ENCODE measurements around the gene HKDC1. TPM values are rescaled to one million over a fixed set of nuclear protein-coding genes. Genes with fewer than 3 reads are reported as not detected.
A peak's percentile ranks its signal among the peaks of the same experiment; 100 is the strongest.
"Not testable (repeated sequence)": the region's sequence is repeated elsewhere in the genome, so short reads cannot be mapped to it uniquely, and the experiment has no call there.

HKDC1 gene, protein sequence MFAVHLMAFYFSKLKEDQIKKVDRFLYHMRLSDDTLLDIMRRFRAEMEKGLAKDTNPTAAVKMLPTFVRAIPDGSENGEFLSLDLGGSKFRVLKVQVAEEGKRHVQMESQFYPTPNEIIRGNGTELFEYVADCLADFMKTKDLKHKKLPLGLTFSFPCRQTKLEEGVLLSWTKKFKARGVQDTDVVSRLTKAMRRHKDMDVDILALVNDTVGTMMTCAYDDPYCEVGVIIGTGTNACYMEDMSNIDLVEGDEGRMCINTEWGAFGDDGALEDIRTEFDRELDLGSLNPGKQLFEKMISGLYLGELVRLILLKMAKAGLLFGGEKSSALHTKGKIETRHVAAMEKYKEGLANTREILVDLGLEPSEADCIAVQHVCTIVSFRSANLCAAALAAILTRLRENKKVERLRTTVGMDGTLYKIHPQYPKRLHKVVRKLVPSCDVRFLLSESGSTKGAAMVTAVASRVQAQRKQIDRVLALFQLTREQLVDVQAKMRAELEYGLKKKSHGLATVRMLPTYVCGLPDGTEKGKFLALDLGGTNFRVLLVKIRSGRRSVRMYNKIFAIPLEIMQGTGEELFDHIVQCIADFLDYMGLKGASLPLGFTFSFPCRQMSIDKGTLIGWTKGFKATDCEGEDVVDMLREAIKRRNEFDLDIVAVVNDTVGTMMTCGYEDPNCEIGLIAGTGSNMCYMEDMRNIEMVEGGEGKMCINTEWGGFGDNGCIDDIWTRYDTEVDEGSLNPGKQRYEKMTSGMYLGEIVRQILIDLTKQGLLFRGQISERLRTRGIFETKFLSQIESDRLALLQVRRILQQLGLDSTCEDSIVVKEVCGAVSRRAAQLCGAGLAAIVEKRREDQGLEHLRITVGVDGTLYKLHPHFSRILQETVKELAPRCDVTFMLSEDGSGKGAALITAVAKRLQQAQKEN
- not detected in 2 replicates for total RNA-seq (2014; rRNA removed; shearing (Covaris generic); ENCODE audit: low replicate concordance)

GRCh38 chr10:69220041-69220451 is at the start of gene HKDC1:
TSS of gene HKDC1 (plus strand) at chr10:69220332. CDS start at chr10:69220436, 104 bp downstream.
- no peak within 1 kb of the TSS for H3K27ac ChIP-seq (ENCODE audit: low read length)
- H3K4me3 ChIP-seq (ENCODE audit: low read length) = no peak within 1 kb of the TSS
- no peak within 1 kb of the TSS for H2AFZ ChIP-seq (ENCODE audit: low read length)
- H3K4me1 ChIP-seq (ENCODE audit: low read length) = peaks cover 13% of the 10 kb centered on the region
- H3K4me2 ChIP-seq (ENCODE audit: low read depth, low read length, poor library complexity, severe bottlenecking) = no peak within 1 kb of the TSS
- no peaks in the 10 kb centered on the region for H3K9me3 ChIP-seq (ENCODE audit: low read length)
- no peak for DNase-seq
- no peaks in the 10 kb centered on the region for H3K36me3 ChIP-seq (ENCODE audit: insufficient read depth, low read length)
- H3K9ac ChIP-seq (ENCODE audit: low read length) = no peak within 1 kb of the TSS
- H3K27me3 ChIP-seq (ENCODE audit: low read length) = no peaks in the 10 kb centered on the region
- H3K79me2 ChIP-seq (ENCODE audit: low read length) = no peaks in the 10 kb centered on the region
- no peaks in the 10 kb centered on the region for H3K9me2 ChIP-seq (replicated peaks; ENCODE audit: insufficient read depth, low read length)
- no peaks in the 10 kb centered on the region for H4K20me1 ChIP-seq (ENCODE audit: insufficient read depth, low read depth, low read length)

- H3K27me3 ChIP-seq (ENCODE audit: low read length) = no peaks in the 10 kb centered on the region
- no peak overlapping the region for H2AFZ ChIP-seq (ENCODE audit: low read length)
- peaks cover 29% of the 10 kb centered on the region for H3K36me3 ChIP-seq (ENCODE audit: insufficient read depth, low read length)
- H3K9me2 ChIP-seq (replicated peaks; ENCODE audit: insufficient read depth, low read length) = no peaks in the 10 kb centered on the region
- H3K9me3 ChIP-seq (ENCODE audit: low read length) = no peaks in the 10 kb centered on the region
- peaks cover 5% of the 10 kb centered on the region; the same call in 1 of the 2 replicates for H3K4me1 ChIP-seq (ENCODE audit: low read length)
- H3K79me2 ChIP-seq (ENCODE audit: low read length) = no peaks in the 10 kb centered on the region
- no peaks in the 10 kb centered on the region for H4K20me1 ChIP-seq (ENCODE audit: insufficient read depth, low read depth, low read length)
- H3K27ac ChIP-seq (ENCODE audit: low read length) = no peak overlapping the region
- no peak overlapping the region for H3K4me3 ChIP-seq (ENCODE audit: low read length)
- no peak overlapping the region for H3K4me2 ChIP-seq (ENCODE audit: low read depth, low read length, poor library complexity, severe bottlenecking)
- DNase-seq = no peak
- H3K9ac ChIP-seq (ENCODE audit: low read length) = no peak overlapping the region
Observed at GRCh38 chr10:69172241-69172982, 47.7 kb upstream of the HKDC1 start.

- not testable (repeated sequence) for H3K4me2 ChIP-seq (ENCODE audit: low read depth, low read length, poor library complexity, severe bottlenecking); H3K9me2 ChIP-seq (replicated peaks; ENCODE audit: insufficient read depth, low read length); H4K20me1 ChIP-seq (ENCODE audit: insufficient read depth, low read depth, low read length); H3K9me3 ChIP-seq (ENCODE audit: low read length); H3K27me3 ChIP-seq (ENCODE audit: low read length); H3K4me3 ChIP-seq (ENCODE audit: low read length); H3K27ac ChIP-seq (ENCODE audit: low read length); H3K9ac ChIP-seq (ENCODE audit: low read length); DNase-seq; H2AFZ ChIP-seq (ENCODE audit: low read length)
- peaks cover 27% of the 10 kb centered on the region for H3K36me3 ChIP-seq (ENCODE audit: insufficient read depth, low read length)
- H3K4me1 ChIP-seq (ENCODE audit: low read length) = peaks cover 17% of the 10 kb centered on the region
- H3K79me2 ChIP-seq (ENCODE audit: low read length) = peaks cover 10% of the 10 kb centered on the region
Observed at GRCh38 chr10:69175326-69175725, 44.8 kb upstream of the HKDC1 start.

- H3K4me3 ChIP-seq (ENCODE audit: low read length) = no peak overlapping the region
- H3K36me3 ChIP-seq (ENCODE audit: insufficient read depth, low read length) = peaks cover 13% of the 10 kb centered on the region
- H2AFZ ChIP-seq (ENCODE audit: low read length) = no peak overlapping the region
- H3K79me2 ChIP-seq (ENCODE audit: low read length) = peaks cover 24% of the 10 kb centered on the region
- no peaks in the 10 kb centered on the region for H3K9me3 ChIP-seq (ENCODE audit: low read length)
- no peak for DNase-seq
- H3K4me1 ChIP-seq (ENCODE audit: low read length) = peaks cover 24% of the 10 kb centered on the region
- H3K9me2 ChIP-seq (replicated peaks; ENCODE audit: insufficient read depth, low read length) = no peaks in the 10 kb centered on the region
- H4K20me1 ChIP-seq (ENCODE audit: insufficient read depth, low read depth, low read length) = no peaks in the 10 kb centered on the region
- H3K27me3 ChIP-seq (ENCODE audit: low read length) = no peaks in the 10 kb centered on the region
- no peak overlapping the region for H3K27ac ChIP-seq (ENCODE audit: low read length)
- H3K4me2 ChIP-seq (ENCODE audit: low read depth, low read length, poor library complexity, severe bottlenecking) = no peak overlapping the region
- H3K9ac ChIP-seq (ENCODE audit: low read length) = no peak overlapping the region
Observed at GRCh38 chr10:69176823-69177222, 43.3 kb upstream of the HKDC1 start.

DNA sequence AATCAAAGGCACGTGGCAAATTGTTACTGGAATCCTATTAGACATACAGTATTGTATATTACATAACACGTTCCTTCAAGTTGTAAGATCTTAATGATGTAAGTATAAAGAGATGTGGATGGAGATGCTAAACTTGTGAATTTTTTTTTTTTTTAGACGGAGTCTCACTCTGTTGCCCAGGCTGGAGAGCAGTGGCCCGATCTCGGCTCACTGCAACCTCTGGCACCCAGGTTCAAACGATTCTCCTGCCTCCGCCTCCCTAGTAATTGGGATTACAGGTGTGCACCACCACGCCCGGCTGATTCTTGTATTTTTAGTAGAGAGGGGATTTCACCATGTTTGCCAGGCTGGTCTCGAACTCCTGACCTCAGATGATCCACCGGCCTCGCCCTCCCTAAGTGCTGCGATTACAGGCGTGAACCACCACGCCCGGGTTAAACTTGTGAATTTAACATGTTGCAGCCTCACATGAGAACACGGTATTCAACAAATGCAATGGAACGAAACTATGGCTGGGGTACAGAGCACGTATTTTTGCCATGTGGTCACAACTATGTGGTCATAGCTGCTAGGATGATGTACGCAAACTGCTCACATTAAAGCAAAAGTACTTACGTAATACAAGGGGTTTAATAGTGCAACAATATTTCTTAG is 40.9 kb upstream of the HKDC1 start:
- 0 out of 2 replicates have a peak, but pooled peaks cover 4% of the 10 kb centered on the region for H3K36me3 ChIP-seq (ENCODE audit: insufficient read depth, low read length)
- no peaks in the 10 kb centered on the region for H3K9me3 ChIP-seq (ENCODE audit: low read length)
- peak overlapping the region; percentile 92 for H3K4me3 ChIP-seq (ENCODE audit: low read length)
- H3K4me2 ChIP-seq (ENCODE audit: low read depth, low read length, poor library complexity, severe bottlenecking) = peak overlapping the region; percentile 90
- peaks cover 48% of the 10 kb centered on the region for H3K79me2 ChIP-seq (ENCODE audit: low read length)
- DNase-seq = no peak
- H2AFZ ChIP-seq (ENCODE audit: low read length) = no peak overlapping the region; the same call in 1 of the 2 replicates
- no peaks in the 10 kb centered on the region for H3K9me2 ChIP-seq (replicated peaks; ENCODE audit: insufficient read depth, low read length)
- no peaks in the 10 kb centered on the region for H3K27me3 ChIP-seq (ENCODE audit: low read length)
- H3K27ac ChIP-seq (ENCODE audit: low read length) = peak overlapping the region; percentile 68; the same call in 1 of the 2 replicates
- peak overlapping the region; percentile 94 for H3K9ac ChIP-seq (ENCODE audit: low read length)
- no peaks in the 10 kb centered on the region for H4K20me1 ChIP-seq (ENCODE audit: insufficient read depth, low read depth, low read length)
- peaks cover 40% of the 10 kb centered on the region for H3K4me1 ChIP-seq (ENCODE audit: low read length)

DNA sequence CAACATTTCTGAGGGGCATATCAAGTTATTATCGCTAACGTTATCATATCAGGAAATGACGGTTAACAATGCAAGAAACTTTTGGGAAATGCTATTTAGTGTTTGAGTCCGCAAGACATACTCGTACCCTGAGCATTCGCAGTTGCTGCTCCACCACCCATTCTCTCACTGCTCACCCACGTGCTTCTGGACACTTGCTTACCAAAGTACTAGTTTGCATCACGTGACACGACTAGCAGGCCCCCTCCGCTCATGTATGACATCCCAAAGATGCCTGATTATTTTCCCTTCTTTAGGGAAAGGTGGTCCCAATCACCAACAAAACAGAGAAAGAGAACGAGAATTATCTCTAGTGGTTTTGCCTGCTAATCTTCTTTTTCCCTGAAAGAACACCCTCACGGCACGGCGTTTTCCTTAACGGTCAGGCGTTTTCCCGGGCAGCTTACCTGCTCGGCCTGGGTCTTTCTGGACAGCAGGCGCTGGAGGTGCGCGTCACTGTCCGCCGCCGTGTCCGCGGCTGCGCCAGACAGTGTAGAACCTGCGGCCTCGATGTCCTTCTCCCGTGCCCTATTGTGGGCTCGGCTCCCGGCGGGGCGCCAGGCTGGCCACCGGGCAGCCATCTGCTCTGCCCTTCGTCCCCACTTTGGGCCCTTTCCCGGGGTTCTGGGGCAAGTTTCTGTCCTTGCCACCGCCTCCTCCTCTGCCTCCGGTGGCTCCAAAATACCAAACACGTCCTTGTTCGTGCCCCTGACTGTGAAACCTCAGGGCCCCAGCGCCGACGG is 40.2 kb upstream of the HKDC1 start, which contains the start of gene SUPV3L1:
SUPV3L1 (plus strand) TSS at position 492 of the 782 bp plus-strand sequence; CDS start at position 550, 58 bp downstream.
- peak within 1 kb of the TSS; percentile 90 for H3K4me2 ChIP-seq (ENCODE audit: low read depth, low read length, poor library complexity, severe bottlenecking)
- H3K4me1 ChIP-seq (ENCODE audit: low read length) = peaks cover 40% of the 10 kb centered on the region
- no peaks in the 10 kb centered on the region for H3K9me3 ChIP-seq (ENCODE audit: low read length)
- peak within 1 kb of the TSS; percentile 68 for H3K27ac ChIP-seq (ENCODE audit: low read length)
- H3K9ac ChIP-seq (ENCODE audit: low read length) = peak within 1 kb of the TSS; percentile 94
- peak within 1 kb of the TSS; percentile 66; the same call in 1 of the 2 replicates for H2AFZ ChIP-seq (ENCODE audit: low read length)
- H3K36me3 ChIP-seq (ENCODE audit: insufficient read depth, low read length) = 0 out of 2 replicates have a peak, but pooled peaks cover 4% of the 10 kb centered on the region
- H3K27me3 ChIP-seq (ENCODE audit: low read length) = no peaks in the 10 kb centered on the region
- DNase-seq = peak; percentile 97
- peaks cover 56% of the 10 kb centered on the region for H3K79me2 ChIP-seq (ENCODE audit: low read length)
- H3K9me2 ChIP-seq (replicated peaks; ENCODE audit: insufficient read depth, low read length) = no peaks in the 10 kb centered on the region
- peak within 1 kb of the TSS; percentile 92 for H3K4me3 ChIP-seq (ENCODE audit: low read length)
- H4K20me1 ChIP-seq (ENCODE audit: insufficient read depth, low read depth, low read length) = no peaks in the 10 kb centered on the region

All from Karpas-422 (cell line).